C4-2B (cell line): ENCODE measurements around the gene OR52H1.

Source experiments
- ZFX ChIP-seq: fragments of 450-650 bp; IDR thresholded peaks from 2 replicates; pipeline ENCODE4 v1.6.1; 2017
- TF ChIP-seq, protein P1 (sequence below): fragments of 450-650 bp; conservative IDR thresholded peaks from 2 replicates; pipeline ENCODE4 v1.5.1; 2017; ENCODE audit warnings: mild to moderate bottlenecking

DNA sequence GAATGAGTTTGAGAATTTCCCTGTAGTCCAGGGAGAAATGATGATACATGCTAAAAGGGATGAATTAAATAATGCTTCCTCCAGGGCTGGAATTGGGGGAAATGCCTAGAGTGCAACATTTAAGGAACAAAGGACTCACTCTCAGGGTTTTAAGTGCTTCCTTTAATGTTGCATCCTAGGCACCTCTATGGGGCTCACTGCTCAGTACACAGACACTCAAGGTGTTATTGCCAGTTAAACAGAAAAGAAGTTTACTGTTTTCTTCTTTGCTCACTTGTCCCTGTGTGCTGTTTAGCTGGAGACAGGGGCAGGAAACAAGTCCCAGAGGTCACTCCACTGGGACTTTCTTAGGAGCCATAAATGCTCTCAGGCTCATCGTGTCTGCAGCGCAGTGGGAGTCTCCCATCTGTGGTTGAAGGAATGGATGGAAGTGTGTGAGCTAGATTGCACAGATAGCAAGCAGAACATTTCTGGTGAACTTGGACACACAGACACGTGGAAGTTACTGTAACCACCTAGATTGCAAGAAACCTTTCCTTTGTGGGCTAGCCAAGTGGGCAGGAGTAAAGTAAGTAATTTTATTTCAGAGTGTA is 8.4 kb upstream of the OR52H1 start:
- TF ChIP-seq, protein P1, sequence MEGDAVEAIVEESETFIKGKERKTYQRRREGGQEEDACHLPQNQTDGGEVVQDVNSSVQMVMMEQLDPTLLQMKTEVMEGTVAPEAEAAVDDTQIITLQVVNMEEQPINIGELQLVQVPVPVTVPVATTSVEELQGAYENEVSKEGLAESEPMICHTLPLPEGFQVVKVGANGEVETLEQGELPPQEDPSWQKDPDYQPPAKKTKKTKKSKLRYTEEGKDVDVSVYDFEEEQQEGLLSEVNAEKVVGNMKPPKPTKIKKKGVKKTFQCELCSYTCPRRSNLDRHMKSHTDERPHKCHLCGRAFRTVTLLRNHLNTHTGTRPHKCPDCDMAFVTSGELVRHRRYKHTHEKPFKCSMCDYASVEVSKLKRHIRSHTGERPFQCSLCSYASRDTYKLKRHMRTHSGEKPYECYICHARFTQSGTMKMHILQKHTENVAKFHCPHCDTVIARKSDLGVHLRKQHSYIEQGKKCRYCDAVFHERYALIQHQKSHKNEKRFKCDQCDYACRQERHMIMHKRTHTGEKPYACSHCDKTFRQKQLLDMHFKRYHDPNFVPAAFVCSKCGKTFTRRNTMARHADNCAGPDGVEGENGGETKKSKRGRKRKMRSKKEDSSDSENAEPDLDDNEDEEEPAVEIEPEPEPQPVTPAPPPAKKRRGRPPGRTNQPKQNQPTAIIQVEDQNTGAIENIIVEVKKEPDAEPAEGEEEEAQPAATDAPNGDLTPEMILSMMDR = no peak
- no peak for TF ChIP-seq ZFX
